HFF-Myc (cell line): ENCODE results near the gene TRAIP.

Experiments used
- DNase-seq: peaks from one replicate; pipeline ENCODE4 v3.0.0-alpha.2; 2011; ENCODE audit warnings: low read depth; ENCODE audit errors: extremely low read depth
- H3K4me3 ChIP-seq: replicated peaks from 2 replicates; pipeline ENCODE4 v1.5.1; 2011; ENCODE audit warnings: low read depth, mild to moderate bottlenecking, control low read depth, low read length
- CTCF ChIP-seq: IDR thresholded peaks from 2 replicates; pipeline ENCODE4 v1.5.1; 2012; ENCODE audit warnings: mild to moderate bottlenecking, low read depth, low read length, control low read depth; ENCODE audit errors: missing control alignments

Gene TRAIP

GRCh38 chr3:49883998-49884397 lies 27.6 kb upstream of the TRAIP start:
- no peak overlapping the region for H3K4me3 ChIP-seq
- no peak for DNase-seq
- TF ChIP-seq CTCF: no peak

GRCh38 chr3:49882166-49882565 lies 25.8 kb upstream of the TRAIP start:
- no peak for TF ChIP-seq CTCF
- H3K4me3 ChIP-seq: no peak overlapping the region
- no peak for DNase-seq

GRCh38 chr3:49880581-49881315 lies 24.4 kb upstream of the TRAIP start:
- no peak overlapping the region for H3K4me3 ChIP-seq
- no peak for DNase-seq
- no peak for TF ChIP-seq CTCF

GRCh38 chr3:49879721-49880120 lies 23.4 kb upstream of the TRAIP start:
- no peak for TF ChIP-seq CTCF
- H3K4me3 ChIP-seq: no peak overlapping the region
- no peak for DNase-seq

- no peak for TF ChIP-seq CTCF
- no peak for DNase-seq
- H3K4me3 ChIP-seq: no peak overlapping the region
Measured at GRCh38 chr3:49878686-49879085, 22.3 kb upstream of the TRAIP start.

GRCh38 chr3:49877716-49878115 lies 21.4 kb upstream of the TRAIP start:
- H3K4me3 ChIP-seq: no peak overlapping the region
- no peak for TF ChIP-seq CTCF
- no peak for DNase-seq

- H3K4me3 ChIP-seq: no peak overlapping the region
- TF ChIP-seq CTCF: no peak
- DNase-seq: no peak
Measured at GRCh38 chr3:49876567-49876966, 20.2 kb upstream of the TRAIP start.
